Activated T-helper 1 cell treated with Interleukin-2 at 50 U/mL for 16 hours (primary cell): ENCODE results near the gene ZNF341.
"Not testable (repeated sequence)": the region's sequence is repeated elsewhere in the genome, so short reads cannot be mapped to it uniquely, and the experiment has no call there.

Source experiments
- DNase-seq: peaks from one replicate; pipeline ENCODE4 v3.0.0-alpha.2; 2020; ENCODE audit warnings: low read depth

ZNF341 gene

GRCh38 chr20:33731693-33732165 lies at the start of gene ZNF341:
Gene ZNF341 (plus strand): TSS chr20:33731996. CDS start chr20:33732022, 26 bp downstream.
- DNase-seq: peak; percentile 84

- no peak for DNase-seq
These were observed 47.1 kb upstream of the ZNF341 start for GRCh38 chr20:33684533-33685327.

GRCh38 chr20:33685328-33686099 lies 46.3 kb upstream of the ZNF341 start:
- DNase-seq: no peak

- DNase-seq: peak; percentile 93
These were observed 45.5 kb upstream of the ZNF341 start, which contains the start of gene E2F1 for GRCh38 chr20:33686100-33686983. Gene E2F1 (minus strand): TSS chr20:33686385. CDS start chr20:33686264, 121 bp downstream.

GRCh38 chr20:33686984-33687366 lies 44.8 kb upstream of the ZNF341 start:
- DNase-seq: no peak

GRCh38 chr20:33687370-33687915 lies 44.4 kb upstream of the ZNF341 start:
- no peak for DNase-seq

GRCh38 chr20:33687993-33688937 lies 43.5 kb upstream of the ZNF341 start:
- no peak for DNase-seq

- DNase-seq: no peak
These were observed 42.8 kb upstream of the ZNF341 start for GRCh38 chr20:33688938-33689424.

GRCh38 chr20:33689493-33689892 lies 42.3 kb upstream of the ZNF341 start:
- no peak for DNase-seq

GRCh38 chr20:33689973-33690372 lies 41.8 kb upstream of the ZNF341 start:
- DNase-seq: peak; percentile 38

- DNase-seq: no peak
These were observed 38.5 kb upstream of the ZNF341 start for GRCh38 chr20:33693289-33693688.

- no peak for DNase-seq
These were observed 37.8 kb upstream of the ZNF341 start for GRCh38 chr20:33693741-33694638.

- DNase-seq: no peak
These were observed 37.2 kb upstream of the ZNF341 start for GRCh38 chr20:33694639-33695012.

GRCh38 chr20:33696448-33696847 lies 35.3 kb upstream of the ZNF341 start:
- no peak for DNase-seq

GRCh38 chr20:33697129-33697528 lies 34.7 kb upstream of the ZNF341 start:
- no peak for DNase-seq

GRCh38 chr20:33698966-33699365 lies 32.8 kb upstream of the ZNF341 start:
- DNase-seq: not testable (repeated sequence)

- DNase-seq: not testable (repeated sequence)
These were observed 30.9 kb upstream of the ZNF341 start for GRCh38 chr20:33700696-33701441.

GRCh38 chr20:33701629-33702450 lies 30.0 kb upstream of the ZNF341 start:
- no peak for DNase-seq
